ENCODE data around the gene LLPH. TPM values are rescaled to one million over a fixed set of nuclear protein-coding genes. Genes with fewer than 3 reads are reported as not detected.
"Not testable (repeated sequence)": the region's sequence is repeated elsewhere in the genome, so short reads cannot be mapped to it uniquely, and the experiment has no call there.

Gene LLPH
- 10 to 100 TPM; 35.9 to 39.1 TPM for total RNA-seq

GRCh38 chr12:66130267-66131066 is at the start of gene LLPH:
LLPH (minus strand) TSS chr12:66130750; CDS start chr12:66129106, 1,644 bp downstream.
- H3K27me3 Mint-ChIP-seq (ENCODE audit: low read depth), result no peaks in the 10 kb centered on the region
- no peaks in the 10 kb centered on the region for H3K9me3 Mint-ChIP-seq (ENCODE audit: insufficient read depth)
- peak within 1 kb of the TSS; percentile 98 for H3K4me3 Mint-ChIP-seq
- peaks cover 62% of the 10 kb centered on the region for H3K4me1 Mint-ChIP-seq (ENCODE audit: low read depth)
- ChIA-PET CTCF (interaction anchor here (0.7 to 3.1 kb wide), 4 partner anchors 9 to 140 kb away, joined by 4 to 19 read pairs (median 6); partner anchors contain the start of gene TMBIM4), POLR2A (interaction anchor here (0.6 to 3.4 kb wide), 17 partner anchors 9 to 1685 kb away, joined by 3 to 59 read pairs (median 6); partner anchors contain the start of genes HELB, LEMD3 and TMBIM4)
- H3K36me3 Mint-ChIP-seq (ENCODE audit: low read depth), result peaks cover 61% of the 10 kb centered on the region
- peak; percentile 95 for ATAC-seq
- H3K27ac Mint-ChIP-seq, result peak within 1 kb of the TSS; percentile 99
- DNase-seq, result peak; percentile 94

GRCh38 chr12:66176105-66176900 is 45.8 kb upstream of the LLPH start:
- Mint-ChIP-seq H3K4me3 (no peak overlapping the region), H3K4me1 (ENCODE audit: low read depth) (no peaks in the 10 kb centered on the region), H3K9me3 (ENCODE audit: insufficient read depth) (no peaks in the 10 kb centered on the region), H3K27ac (no peak overlapping the region), H3K36me3 (ENCODE audit: low read depth) (no peaks in the 10 kb centered on the region), H3K27me3 (ENCODE audit: low read depth) (peaks cover 34% of the 10 kb centered on the region)
- ChIA-PET POLR2A (no interaction called here), CTCF (interaction anchor here (0.6 to 1.6 kb wide), 2 partner anchors 14 to 53 kb away, joined by 3 read pairs; no protein-coding TSS in a partner anchor)
- ATAC-seq (no peak), DNase-seq (no peak)

- H3K4me1 Mint-ChIP-seq (ENCODE audit: low read depth), result peaks cover 12% of the 10 kb centered on the region
- H3K27me3 Mint-ChIP-seq (ENCODE audit: low read depth), result peaks cover 32% of the 10 kb centered on the region
- H3K36me3 Mint-ChIP-seq (ENCODE audit: low read depth); H3K4me3 Mint-ChIP-seq; POLR2A ChIA-PET; H3K27ac Mint-ChIP-seq; ATAC-seq; CTCF ChIA-PET; H3K9me3 Mint-ChIP-seq (ENCODE audit: insufficient read depth); DNase-seq: not testable (repeated sequence)
Observed at GRCh38 chr12:66174391-66175325, 44.1 kb upstream of the LLPH start.

- H3K9me3 Mint-ChIP-seq (ENCODE audit: insufficient read depth), result peaks cover 10% of the 10 kb centered on the region
- peaks cover 5% of the 10 kb centered on the region for H3K27me3 Mint-ChIP-seq (ENCODE audit: low read depth)
- peaks cover 36% of the 10 kb centered on the region for H3K4me1 Mint-ChIP-seq (ENCODE audit: low read depth)
- POLR2A ChIA-PET, result interaction anchor here (0.7 to 2.9 kb wide), 2 partner anchors 37 to 133 kb away, joined by 3 to 50 read pairs; partner anchors contain the start of gene HELB
- CTCF ChIA-PET, result no interaction called here
- ATAC-seq (no peak), DNase-seq (no peak)
- peak overlapping the region; percentile 99 for H3K27ac Mint-ChIP-seq
- H3K4me3 Mint-ChIP-seq, result peak overlapping the region; percentile 84
- peaks cover 31% of the 10 kb centered on the region for H3K36me3 Mint-ChIP-seq (ENCODE audit: low read depth)
Observed at GRCh38 chr12:66170606-66171005, 40.1 kb upstream of the LLPH start.

- Mint-ChIP-seq H3K4me3 (peak within 1 kb of the TSS; percentile 84), H3K4me1 (ENCODE audit: low read depth) (peaks cover 43% of the 10 kb centered on the region), H3K27me3 (ENCODE audit: low read depth) (no peaks in the 10 kb centered on the region), H3K36me3 (ENCODE audit: low read depth) (peaks cover 41% of the 10 kb centered on the region), H3K27ac (peak within 1 kb of the TSS; percentile 99), H3K9me3 (ENCODE audit: insufficient read depth) (peaks cover 19% of the 10 kb centered on the region)
- DNase-seq (peak; percentile 89), ATAC-seq (peak; percentile 87)
- CTCF ChIA-PET, result interaction anchor here (0.7 to 2.6 kb wide), 13 partner anchors 16 to 1442 kb away, joined by 3 to 21 read pairs (median 3); partner anchors contain the start of genes IRAK3 and LLPH
- POLR2A ChIA-PET, result interaction anchor here (0.6 to 2.9 kb wide), 24 partner anchors 11 to 1730 kb away, joined by 3 to 59 read pairs (median 4); partner anchors contain the start of genes HELB and LLPH
Observed at GRCh38 chr12:66169221-66170170, 38.9 kb upstream of the LLPH start, which contains the start of gene TMBIM4. TMBIM4 (minus strand) TSS chr12:66169996; CDS start chr12:66169951, 45 bp downstream.

- ChIA-PET POLR2A (interaction anchor here (0.6 to 2.9 kb wide), 15 partner anchors 9 to 1729 kb away, joined by 3 to 59 read pairs (median 5); partner anchors contain the start of genes HELB and LLPH), CTCF (interaction anchor here (1.0 to 2.6 kb wide), 6 partner anchors 15 to 69 kb away, joined by 3 to 21 read pairs (median 6); partner anchors contain the start of gene LLPH)
- H3K36me3 Mint-ChIP-seq (ENCODE audit: low read depth), result peaks cover 50% of the 10 kb centered on the region
- peaks cover 46% of the 10 kb centered on the region for H3K4me1 Mint-ChIP-seq (ENCODE audit: low read depth)
- H3K4me3 Mint-ChIP-seq, result peak overlapping the region; percentile 84
- no peak for ATAC-seq
- H3K27me3 Mint-ChIP-seq (ENCODE audit: low read depth), result no peaks in the 10 kb centered on the region
- peak overlapping the region; percentile 99 for H3K27ac Mint-ChIP-seq
- no peak for DNase-seq
- H3K9me3 Mint-ChIP-seq (ENCODE audit: insufficient read depth), result peaks cover 22% of the 10 kb centered on the region
Observed at GRCh38 chr12:66168410-66168809, 37.9 kb upstream of the LLPH start.

GRCh38 chr12:66166561-66166960 is 36.0 kb upstream of the LLPH start:
- ChIA-PET POLR2A (no interaction called here), CTCF (no interaction called here)
- Mint-ChIP-seq H3K27ac (no peak overlapping the region), H3K36me3 (ENCODE audit: low read depth) (peaks cover 62% of the 10 kb centered on the region), H3K4me1 (ENCODE audit: low read depth) (peaks cover 48% of the 10 kb centered on the region), H3K4me3 (no peak overlapping the region), H3K9me3 (ENCODE audit: insufficient read depth) (peaks cover 22% of the 10 kb centered on the region), H3K27me3 (ENCODE audit: low read depth) (no peaks in the 10 kb centered on the region)
- ATAC-seq (no peak), DNase-seq (no peak)

GRCh38 chr12:66165141-66165540 is 34.6 kb upstream of the LLPH start:
- no peak overlapping the region for H3K4me3 Mint-ChIP-seq
- no peaks in the 10 kb centered on the region for H3K27me3 Mint-ChIP-seq (ENCODE audit: low read depth)
- CTCF ChIA-PET, result no interaction called here

GRCh38 chr12:66164349-66164821 is 33.8 kb upstream of the LLPH start:
- H3K4me1 Mint-ChIP-seq (ENCODE audit: low read depth), result peaks cover 36% of the 10 kb centered on the region
- peaks cover 71% of the 10 kb centered on the region for H3K36me3 Mint-ChIP-seq (ENCODE audit: low read depth)
- H3K27me3 Mint-ChIP-seq (ENCODE audit: low read depth), result no peaks in the 10 kb centered on the region
- ATAC-seq (no peak), DNase-seq (no peak)
- no peak overlapping the region for H3K27ac Mint-ChIP-seq
- H3K9me3 Mint-ChIP-seq (ENCODE audit: insufficient read depth), result peaks cover 22% of the 10 kb centered on the region
- no peak overlapping the region for H3K4me3 Mint-ChIP-seq
- CTCF ChIA-PET, result no interaction called here
- POLR2A ChIA-PET, result no interaction called here

More at GRCh38 chr12:66165141-66165540, 34.6 kb upstream of the LLPH start:
- H3K36me3 Mint-ChIP-seq (ENCODE audit: low read depth), result peaks cover 65% of the 10 kb centered on the region
- H3K9me3 Mint-ChIP-seq (ENCODE audit: insufficient read depth), result peaks cover 22% of the 10 kb centered on the region
- POLR2A ChIA-PET, result no interaction called here
- DNase-seq (no peak), ATAC-seq (no peak)
- H3K27ac Mint-ChIP-seq, result no peak overlapping the region
- peaks cover 40% of the 10 kb centered on the region for H3K4me1 Mint-ChIP-seq (ENCODE audit: low read depth)

GRCh38 chr12:66163289-66163688 is 32.7 kb upstream of the LLPH start:
- H3K27me3 Mint-ChIP-seq (ENCODE audit: low read depth), result no peaks in the 10 kb centered on the region
- no peak for DNase-seq
- POLR2A ChIA-PET, result interaction anchor here (0.6 kb wide), 1 partner anchor 85 kb away, joined by 3 read pairs; no protein-coding TSS in a partner anchor
- no peak overlapping the region for H3K27ac Mint-ChIP-seq
- H3K4me3 Mint-ChIP-seq, result no peak overlapping the region
- H3K36me3 Mint-ChIP-seq (ENCODE audit: low read depth), result peaks cover 69% of the 10 kb centered on the region
- ATAC-seq, result no peak
- CTCF ChIA-PET, result no interaction called here
- peaks cover 22% of the 10 kb centered on the region for H3K9me3 Mint-ChIP-seq (ENCODE audit: insufficient read depth)
- peaks cover 28% of the 10 kb centered on the region for H3K4me1 Mint-ChIP-seq (ENCODE audit: low read depth)
